ENCODE results near the gene SLC7A5.
"Not testable (repeated sequence)": the region's sequence is repeated elsewhere in the genome, so short reads cannot be mapped to it uniquely, and the experiment has no call there.

Gene SLC7A5

GRCh38 chr16:87791295-87792204 lies 77.8 kb downstream of the SLC7A5 start:
- FAIRE-seq: no peak

GRCh38 chr16:87790292-87791100 lies 78.8 kb downstream of the SLC7A5 start:
- no peak for FAIRE-seq

- no peak for FAIRE-seq
Measured at GRCh38 chr16:87789437-87790291, 79.6 kb downstream of the SLC7A5 start.

- not testable (repeated sequence) for FAIRE-seq
Measured at GRCh38 chr16:87788730-87789436, 80.4 kb downstream of the SLC7A5 start.

GRCh38 chr16:87787451-87788091 lies 81.7 kb downstream of the SLC7A5 start:
- not testable (repeated sequence) for FAIRE-seq

- FAIRE-seq: no peak
Measured at GRCh38 chr16:87784812-87785211, 84.5 kb downstream of the SLC7A5 start.

- no peak for FAIRE-seq
Measured at GRCh38 chr16:87782033-87782432, 87.3 kb downstream of the SLC7A5 start.

- FAIRE-seq: no peak
Measured at GRCh38 chr16:87780385-87780989, 88.8 kb downstream of the SLC7A5 start.
